GM19043 (cell line): ENCODE results near the gene TANK.
"Not testable (repeated sequence)": the region's sequence is repeated elsewhere in the genome, so short reads cannot be mapped to it uniquely, and the experiment has no call there.

Source experiments
- ATAC-seq: cut with Tn5 transposase; IDR thresholded peaks from one replicate; pipeline ENCODE4 v1.9.1; 2021; ENCODE audit warnings: low read depth; ENCODE audit not compliant: unreplicated experiment

Gene TANK

GRCh38 chr2:161165811-161166210 lies 5.6 kb downstream of the TANK start:
- ATAC-seq: no peak

DNA sequence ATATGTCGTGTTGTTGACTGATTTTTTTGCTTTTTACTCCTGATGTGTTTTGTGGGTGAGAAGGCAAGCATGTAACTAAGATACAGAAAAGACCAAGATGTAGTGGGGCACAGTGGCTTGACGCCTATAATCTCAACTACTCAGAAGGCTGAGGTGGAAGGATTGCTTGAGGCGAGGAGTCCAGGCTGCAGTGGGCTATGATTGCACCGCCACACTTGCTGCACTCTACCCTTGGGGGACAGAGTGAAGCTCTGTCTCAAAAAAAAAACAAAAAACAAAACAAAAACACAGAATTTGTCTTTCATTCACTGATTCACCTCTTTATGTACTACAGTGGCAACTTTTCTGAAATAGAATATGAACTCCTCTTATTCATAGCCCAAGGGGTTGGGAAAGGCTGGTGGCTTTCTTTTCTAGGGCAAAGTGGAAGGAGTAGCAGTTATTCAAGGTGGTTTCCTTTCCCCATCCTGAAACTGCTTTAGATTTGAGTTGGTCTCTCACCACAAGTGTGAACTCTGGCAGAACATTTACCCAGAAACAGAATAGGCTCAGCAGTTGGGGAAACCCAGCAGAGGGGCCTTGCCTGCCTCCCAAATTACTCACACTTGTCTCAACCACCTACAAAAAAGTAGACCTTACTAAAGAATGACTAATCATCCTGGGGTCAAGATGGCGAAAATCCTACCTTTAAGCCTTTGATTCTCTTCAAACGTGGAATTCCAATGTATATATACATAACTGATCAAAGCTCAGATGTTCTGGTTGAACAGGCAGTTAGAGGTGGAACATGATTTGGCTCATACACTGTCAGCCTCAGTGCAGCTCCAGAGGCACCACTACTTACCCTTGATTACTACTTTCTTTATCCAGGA lies 6.5 kb downstream of the TANK start:
- ATAC-seq: peak; percentile 80

DNA sequence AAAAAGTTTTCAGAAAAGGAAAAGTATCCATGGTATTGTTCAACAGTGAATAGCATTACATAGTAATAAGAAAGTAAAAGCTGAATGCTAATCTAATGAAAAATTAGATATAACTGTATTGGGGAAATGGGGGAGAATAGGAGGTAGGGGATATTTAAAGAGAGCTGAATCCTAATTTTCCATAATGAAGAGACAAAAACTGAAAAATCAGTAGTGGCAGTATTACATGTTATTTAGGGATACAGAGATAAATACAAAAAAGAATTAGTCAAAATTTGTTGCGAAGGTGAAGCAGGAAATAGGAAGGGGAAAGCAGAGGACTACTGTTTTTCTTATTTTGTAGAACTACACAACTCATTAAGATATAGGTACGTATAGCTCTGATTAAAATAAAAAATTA lies 9.1 kb downstream of the TANK start:
- no peak for ATAC-seq

- no peak for ATAC-seq
Observed at GRCh38 chr2:161170377-161170776, 10.1 kb downstream of the TANK start.

GRCh38 chr2:161170958-161171932 lies 11.0 kb downstream of the TANK start:
- no peak for ATAC-seq

DNA sequence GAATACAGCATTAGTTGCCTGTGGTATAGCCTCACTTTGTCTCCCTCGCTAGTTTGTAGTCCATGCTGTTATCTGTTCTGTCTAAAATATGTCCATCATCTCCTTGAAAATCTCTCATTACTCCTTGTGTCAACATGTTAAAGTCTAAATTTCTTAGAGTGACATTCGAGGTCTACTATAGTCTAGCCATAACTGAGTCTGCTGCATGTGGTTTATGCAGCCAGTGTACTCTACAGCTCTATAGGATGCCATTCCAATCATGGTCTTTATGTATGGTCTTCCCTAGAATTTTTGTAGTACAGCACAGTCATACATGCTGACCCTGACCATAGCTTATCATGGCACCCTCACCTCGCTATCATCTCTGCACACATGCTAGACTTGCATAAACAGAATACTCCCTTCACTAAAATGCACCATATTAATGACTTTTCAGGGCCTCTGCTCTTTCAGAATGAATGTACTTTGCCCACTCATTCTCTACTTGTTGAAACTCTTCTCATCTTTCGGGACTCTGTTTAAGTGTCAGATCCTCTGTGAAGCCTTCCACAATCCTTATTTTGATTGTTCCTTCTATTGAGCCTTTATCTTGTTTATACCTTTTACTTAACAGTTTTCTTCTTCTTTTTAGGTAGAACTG lies 12.8 kb downstream of the TANK start:
- peak; percentile 51 for ATAC-seq

DNA sequence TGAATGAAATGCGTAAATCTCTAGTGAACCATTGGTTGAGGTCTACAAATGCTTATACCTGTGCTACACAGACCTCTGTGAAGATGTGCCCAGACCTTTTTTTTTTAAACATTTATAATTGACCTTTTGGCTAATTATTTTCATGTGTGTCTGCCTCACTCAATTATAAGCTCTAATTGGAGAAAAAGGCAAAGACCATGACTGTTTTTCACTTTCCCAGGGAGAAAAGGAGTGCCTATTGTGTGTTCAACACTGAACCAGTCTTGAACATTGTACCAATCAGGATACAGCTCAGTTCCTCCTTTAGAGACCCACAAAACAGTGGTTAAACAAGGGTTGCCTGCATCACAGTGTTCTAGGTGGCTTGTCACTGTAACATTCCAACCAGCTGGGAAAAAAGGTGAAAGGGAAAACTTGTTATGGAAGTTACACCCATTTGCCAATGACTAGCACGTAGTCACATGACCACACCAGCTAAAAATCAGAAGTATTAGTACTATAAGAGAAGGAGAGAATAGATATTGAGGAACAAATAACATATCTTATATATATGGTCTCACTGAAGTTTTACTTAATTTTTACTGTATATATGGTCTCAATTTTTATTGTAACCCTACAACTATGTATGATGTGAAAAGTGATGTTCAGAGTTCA lies 13.4 kb downstream of the TANK start:
- ATAC-seq: no peak

DNA sequence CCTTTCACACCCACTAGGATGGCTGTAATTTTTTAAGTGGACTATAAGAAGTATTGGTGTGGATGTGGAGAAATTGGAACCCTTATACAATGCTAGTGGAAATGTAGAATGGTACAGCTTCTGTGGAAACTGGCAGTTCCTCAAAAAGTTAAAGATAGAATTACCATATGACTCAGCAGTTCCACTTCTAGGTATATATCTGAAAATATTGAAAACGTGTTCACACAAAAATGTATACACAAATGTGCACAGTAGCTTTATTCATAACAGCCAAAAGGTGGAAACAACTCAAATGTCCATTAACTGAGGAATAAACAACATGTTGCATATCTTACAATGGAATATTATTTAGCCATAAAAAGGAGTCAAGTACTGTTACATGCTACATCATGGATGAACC lies 17.7 kb downstream of the TANK start:
- no peak for ATAC-seq

DNA sequence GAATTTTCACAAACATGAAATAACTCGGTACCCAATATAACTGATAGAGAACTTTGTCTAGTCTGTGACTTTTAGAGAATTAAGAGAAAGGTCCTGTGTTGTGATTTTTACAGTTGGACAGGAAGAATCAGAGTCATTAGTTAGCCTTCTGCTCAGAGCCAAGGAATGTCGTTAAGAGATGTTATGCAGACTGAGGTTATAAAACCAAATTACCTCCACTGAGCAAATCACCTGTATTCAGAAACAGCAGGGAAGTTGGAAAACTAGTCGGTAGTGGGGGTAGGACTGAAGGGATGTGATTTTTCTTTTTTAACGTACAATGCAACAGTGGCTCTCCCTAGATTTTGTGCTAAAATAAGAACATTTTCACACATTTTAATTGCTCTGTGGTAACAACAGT lies 18.5 kb downstream of the TANK start:
- ATAC-seq: no peak

DNA sequence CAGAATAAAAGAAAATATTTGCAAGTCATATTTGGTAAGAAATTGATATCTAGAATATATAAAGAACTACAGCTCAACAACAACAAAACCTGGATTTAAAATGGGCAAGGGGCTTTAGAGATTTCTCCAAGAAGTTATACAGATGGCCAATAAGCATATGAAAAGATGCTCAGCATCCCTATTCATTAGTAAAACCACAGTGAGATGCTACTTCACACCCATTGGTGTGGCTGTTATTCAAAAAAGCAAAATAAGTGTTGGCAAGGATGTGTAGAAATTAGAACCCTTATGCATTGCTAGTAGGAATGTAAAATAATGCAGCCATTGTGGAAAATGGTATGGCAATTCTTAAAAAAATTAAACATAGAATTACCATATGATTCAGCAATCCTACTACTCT lies 29.8 kb downstream of the TANK start:
- no peak for ATAC-seq

GRCh38 chr2:161195602-161196001 lies 35.4 kb downstream of the TANK start:
- not testable (repeated sequence) for ATAC-seq

DNA sequence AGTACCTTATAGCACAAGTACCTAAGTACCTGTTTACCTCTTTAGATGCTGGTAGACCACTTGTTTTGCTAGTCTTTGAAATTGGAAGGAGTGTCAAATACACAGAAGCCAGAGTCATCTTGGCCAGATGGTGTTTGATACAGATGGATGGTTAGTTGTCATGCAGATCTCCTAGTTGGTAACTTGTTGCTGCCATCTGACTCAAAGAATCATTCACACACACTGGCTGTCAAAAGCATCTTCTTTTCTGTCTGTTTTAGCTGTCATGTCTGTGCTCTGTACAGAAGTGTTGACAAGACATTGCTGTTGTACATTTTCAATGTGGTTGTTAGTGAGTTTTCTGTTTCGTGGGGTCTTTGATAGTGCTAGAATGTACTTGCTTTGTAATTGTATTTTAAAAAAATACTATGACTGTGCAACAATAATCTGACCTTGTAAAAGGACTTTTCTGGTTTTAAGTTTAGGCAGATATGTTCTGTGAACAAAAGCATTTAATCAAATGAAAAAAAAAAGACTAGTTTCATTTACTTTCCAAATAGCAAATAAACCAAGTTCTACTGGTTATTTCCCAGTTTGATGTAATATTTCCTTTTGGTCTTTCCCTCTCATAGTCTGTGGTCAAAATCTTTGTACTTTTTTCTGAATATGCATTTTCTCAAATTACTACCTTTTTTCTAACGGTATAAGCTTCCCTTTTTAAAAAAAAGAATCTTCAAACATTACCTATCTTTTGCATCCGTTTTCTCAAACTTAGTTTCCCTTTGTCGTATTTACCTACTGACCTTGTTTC lies 39.9 kb downstream of the TANK start:
- peak; percentile 74 for ATAC-seq

DNA sequence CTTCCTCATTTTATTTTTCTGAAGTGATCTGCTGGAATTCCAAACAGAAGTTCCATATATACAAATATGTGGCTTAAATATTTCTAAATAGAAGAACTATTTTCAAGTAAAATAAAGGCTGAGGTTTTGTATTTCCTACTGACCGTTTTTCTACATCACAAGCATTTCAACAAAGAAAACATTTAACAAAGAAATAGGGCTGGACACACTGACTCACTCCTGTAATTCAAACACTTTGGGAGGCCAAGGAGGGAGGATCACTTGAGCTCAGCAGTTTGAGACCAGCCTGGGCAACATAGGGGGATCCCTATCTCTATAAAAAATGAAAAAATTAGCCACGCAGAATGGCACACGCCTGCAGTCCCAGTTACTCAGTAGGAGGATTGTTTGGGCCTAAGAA lies 44.6 kb downstream of the TANK start:
- no peak for ATAC-seq

DNA sequence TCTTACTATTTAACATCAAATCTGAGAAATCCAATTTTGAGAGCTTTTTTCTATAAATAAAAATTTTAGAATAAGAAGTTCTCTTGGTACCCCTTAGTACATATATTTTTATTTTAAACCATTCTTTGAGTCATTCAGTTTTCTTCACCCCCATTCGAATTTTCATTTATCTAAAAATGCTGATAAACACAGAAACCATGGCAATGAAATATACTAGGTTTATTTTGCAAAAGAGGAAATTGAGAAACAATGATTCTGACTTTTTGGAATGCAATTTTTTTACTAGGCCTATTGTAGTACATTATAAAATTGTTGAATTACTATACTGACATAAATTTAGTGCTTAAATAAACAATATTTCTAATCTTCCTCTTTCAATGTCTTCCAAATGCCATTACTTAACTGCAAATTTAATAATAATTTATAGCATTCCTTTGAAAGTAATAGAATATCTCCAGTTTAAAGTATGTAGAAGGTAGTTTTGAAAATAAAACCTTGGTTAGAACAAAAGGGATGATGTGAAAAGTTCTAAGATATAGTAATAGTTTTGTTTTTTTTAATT lies 46.3 kb downstream of the TANK start:
- no peak for ATAC-seq

DNA sequence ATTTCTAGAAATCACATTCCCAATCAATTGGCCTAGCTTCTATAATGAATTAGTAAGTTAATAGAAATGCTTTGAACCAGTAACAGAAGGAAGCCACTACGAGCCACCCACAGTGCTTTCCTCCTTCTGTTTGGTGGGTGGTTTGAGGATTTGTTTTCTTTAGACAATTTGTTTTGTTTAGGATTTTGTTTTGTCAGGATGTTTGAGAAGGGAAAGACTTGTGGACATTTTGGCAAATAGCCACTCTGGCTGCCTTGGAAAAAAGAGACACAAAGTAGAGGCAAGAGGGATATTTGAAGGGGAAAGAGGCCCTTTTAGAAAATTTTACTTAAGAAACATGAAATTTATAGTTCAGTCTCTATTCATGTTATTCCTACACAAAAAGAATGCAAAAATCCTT lies 47.7 kb downstream of the TANK start:
- no peak for ATAC-seq

DNA sequence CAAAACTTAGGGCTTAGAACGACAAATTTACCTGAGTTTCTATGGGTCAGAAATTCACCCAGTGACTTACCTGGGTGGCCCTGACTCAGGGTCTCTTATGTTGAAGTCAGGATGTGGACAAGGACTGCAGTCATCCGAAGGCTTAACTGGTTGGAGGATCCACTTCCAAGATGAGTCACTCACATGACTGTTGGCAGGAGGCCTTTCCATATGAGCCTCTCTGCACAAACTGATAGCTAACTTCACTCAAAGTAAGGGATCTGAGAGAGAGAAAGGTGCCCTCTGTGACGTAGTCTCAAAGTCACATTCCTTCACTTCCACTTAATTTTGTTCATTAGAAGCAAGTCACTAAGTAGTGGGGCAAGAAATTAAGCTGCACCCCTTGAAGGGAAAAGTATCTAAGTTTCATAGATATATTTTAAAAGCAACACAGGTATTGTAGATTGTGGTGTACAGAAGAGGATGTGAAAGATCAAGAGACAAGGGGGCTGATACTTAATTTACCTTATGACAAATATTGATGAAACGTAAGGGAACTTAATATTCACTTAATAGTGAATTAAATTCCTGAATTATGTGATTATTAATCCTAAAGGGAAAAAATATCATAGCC lies 48.4 kb downstream of the TANK start:
- ATAC-seq: peak; percentile 64

- ATAC-seq: no peak
Observed at GRCh38 chr2:161209902-161210301, 49.7 kb downstream of the TANK start.

DNA sequence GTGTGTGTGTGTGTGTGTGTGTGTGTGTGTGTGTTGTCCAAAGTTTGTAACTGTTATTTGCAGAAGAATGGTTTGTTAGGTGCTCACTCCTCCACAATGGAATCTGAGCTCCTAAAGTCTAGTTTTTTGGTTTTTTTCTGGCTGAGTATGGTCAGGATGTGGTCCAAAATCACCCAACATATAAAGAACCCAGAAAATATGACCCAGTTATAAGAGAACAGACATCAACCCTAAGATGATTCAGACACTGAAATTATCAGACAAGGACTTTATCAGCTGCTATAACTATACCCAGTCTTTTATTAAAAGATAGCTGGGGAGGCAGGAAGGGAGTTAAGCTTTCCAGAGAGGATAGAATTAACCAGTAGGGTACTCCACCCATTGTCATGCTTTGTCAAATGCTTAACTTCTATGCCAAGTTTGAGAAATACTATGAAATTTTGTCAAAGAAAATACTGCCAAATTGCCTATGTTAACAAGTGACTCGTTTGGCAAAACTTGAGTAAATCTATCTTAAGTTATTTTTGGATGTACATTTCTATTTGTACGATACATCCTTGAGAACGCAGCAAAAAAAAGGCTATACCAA lies 57.5 kb downstream of the TANK start:
- ATAC-seq: no peak

DNA sequence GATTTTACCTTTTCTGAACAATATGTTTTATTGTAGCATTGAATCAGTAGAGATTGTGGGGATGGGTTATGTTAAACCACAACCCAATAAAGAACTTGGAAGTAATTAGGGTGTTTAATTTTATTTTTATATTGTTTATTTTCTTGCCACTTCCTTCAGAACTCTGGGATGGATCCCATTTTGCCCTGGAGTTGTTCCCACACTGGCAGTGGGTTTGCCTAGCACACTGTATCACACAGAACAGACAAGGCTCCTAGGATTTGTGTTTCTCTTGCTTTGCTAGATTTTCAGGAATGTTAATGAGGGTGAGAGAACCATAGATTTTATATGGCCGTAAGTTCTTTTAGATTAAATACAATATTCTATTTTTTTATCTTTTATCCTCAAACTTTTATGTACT lies 59.0 kb downstream of the TANK start:
- no peak for ATAC-seq
